Measurements from ENCODE around the gene PDE6D.
A peak's percentile ranks its signal among the peaks of the same experiment; 100 is the strongest.

GRCh38 chr2:231713730-231714638 is 67.1 kb downstream of the PDE6D start:
- TF ChIP-seq, protein P1, sequence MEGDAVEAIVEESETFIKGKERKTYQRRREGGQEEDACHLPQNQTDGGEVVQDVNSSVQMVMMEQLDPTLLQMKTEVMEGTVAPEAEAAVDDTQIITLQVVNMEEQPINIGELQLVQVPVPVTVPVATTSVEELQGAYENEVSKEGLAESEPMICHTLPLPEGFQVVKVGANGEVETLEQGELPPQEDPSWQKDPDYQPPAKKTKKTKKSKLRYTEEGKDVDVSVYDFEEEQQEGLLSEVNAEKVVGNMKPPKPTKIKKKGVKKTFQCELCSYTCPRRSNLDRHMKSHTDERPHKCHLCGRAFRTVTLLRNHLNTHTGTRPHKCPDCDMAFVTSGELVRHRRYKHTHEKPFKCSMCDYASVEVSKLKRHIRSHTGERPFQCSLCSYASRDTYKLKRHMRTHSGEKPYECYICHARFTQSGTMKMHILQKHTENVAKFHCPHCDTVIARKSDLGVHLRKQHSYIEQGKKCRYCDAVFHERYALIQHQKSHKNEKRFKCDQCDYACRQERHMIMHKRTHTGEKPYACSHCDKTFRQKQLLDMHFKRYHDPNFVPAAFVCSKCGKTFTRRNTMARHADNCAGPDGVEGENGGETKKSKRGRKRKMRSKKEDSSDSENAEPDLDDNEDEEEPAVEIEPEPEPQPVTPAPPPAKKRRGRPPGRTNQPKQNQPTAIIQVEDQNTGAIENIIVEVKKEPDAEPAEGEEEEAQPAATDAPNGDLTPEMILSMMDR (IDR thresholded peaks at IDR 0.05 in 4 of 5, conservative IDR thresholded peaks at IDR 0.05 in 1 of 5) = peak; percentile 92 to 98 (median 97)
- no peak for TF ChIP-seq POLR2A (IDR thresholded peaks at IDR 0.05)

Data from gastrocnemius medialis (tissue), 4 donors.